Measurements from ENCODE around the gene CSTPP1. TPM values are rescaled to one million over a fixed set of nuclear protein-coding genes. Genes with fewer than 3 reads are reported as not detected.
"Not testable (repeated sequence)": the region's sequence is repeated elsewhere in the genome, so short reads cannot be mapped to it uniquely, and the experiment has no call there.

Gene CSTPP1
- total RNA-seq, 1 donor from 2014 or later, result 9.6 TPM

DNA sequence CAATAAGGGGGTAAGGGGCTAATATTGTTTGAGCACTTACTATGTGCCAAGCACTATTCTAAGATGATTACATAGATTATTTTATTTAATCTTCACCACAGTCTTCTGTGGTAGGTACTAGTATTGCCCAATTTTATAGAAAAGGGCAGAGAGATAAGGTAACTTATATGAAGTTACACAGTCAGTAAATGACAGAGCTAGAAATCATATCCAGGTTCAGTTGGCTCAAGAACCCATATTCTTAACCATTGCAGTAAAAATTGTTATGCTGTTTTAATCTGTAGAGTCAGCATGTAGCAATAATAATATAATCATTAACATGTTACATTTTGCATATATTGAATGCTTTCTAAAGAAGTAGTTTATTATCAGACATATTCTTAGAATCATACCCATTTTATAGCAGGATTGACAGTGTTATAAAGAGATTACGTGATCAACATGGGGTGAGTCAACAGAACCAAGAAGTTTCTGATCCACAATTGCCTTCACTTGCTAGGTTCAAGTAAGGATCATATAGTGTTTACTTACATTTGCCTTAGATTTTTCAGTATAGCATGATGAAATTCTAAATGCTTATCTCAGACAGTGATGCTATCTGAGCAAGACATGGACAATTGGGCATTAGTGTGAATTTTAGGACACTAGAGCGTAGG lies 46.4 kb downstream of the CSTPP1 start:
- ATAC-seq, result no peak
- no peak for DNase-seq
- intact Hi-C loops (cut with micrococcal nuclease), result no loop called here

DNA sequence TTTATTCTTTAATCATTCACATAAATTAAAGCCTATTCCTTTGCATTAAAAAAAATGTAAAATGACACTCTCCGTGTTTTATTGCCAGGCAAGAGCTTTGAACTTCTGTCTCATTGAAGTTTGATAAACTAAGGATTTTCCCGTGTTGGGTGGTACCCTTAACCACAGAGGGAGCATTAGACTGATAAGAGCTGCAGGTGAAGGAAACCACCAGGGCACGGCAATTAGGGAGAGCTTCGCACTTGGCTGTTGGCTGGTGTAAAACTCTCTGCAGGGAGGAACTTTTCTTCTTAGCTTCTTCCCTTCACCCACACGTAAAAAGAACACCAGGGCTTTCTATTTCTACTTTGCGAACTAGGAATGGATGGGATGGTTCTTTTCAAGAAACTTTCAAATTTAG lies 47.0 kb downstream of the CSTPP1 start:
- no peak for ATAC-seq
- intact Hi-C loops (cut with micrococcal nuclease), result no loop called here

DNA sequence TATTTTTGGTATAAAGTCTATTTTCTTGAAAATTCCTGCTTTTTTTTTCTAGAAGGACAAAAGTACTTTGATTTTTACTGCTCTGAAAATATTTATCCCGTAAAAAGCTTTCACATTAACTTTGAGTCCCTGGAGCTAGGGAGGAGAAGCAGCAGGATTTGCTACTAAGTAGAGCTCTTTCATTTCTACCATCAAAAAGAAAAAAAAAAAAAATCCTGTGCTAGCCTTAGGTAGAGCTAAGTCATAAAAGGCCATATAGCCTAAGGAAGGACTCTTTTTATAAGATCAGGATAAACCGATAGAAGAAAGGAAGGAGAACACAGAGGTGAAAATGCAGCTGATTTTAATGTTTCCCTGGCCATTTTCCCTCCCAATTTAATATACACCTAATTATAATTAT lies 48.0 kb downstream of the CSTPP1 start:
- intact Hi-C loops (cut with micrococcal nuclease), result no loop called here
- DNase-seq (no peak), ATAC-seq (no peak)

More for the DNA sequence above, 47.0 kb downstream of the CSTPP1 start:
- DNase-seq, result no peak

DNA sequence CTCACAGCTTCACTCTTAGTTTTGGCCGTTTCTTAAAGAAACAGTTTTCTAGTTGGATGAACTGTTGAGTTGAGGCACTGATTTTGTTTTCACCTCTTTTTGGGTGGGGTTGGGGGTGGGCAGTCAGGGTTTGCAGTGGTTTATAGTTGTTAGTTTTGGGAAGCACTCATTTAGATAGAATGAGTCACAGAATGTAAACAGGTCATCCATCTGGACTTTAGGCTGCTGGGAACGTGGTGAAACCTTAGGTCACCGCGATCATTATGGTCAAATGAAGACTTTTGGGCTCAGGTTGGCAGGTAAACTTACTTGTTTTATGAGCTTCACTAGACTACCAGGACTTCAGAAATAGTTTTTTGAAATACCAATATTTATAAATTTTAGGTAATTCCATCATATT lies 48.4 kb downstream of the CSTPP1 start:
- DNase-seq (no peak), ATAC-seq (no peak)
- intact Hi-C loops (cut with micrococcal nuclease), result no loop called here

DNA sequence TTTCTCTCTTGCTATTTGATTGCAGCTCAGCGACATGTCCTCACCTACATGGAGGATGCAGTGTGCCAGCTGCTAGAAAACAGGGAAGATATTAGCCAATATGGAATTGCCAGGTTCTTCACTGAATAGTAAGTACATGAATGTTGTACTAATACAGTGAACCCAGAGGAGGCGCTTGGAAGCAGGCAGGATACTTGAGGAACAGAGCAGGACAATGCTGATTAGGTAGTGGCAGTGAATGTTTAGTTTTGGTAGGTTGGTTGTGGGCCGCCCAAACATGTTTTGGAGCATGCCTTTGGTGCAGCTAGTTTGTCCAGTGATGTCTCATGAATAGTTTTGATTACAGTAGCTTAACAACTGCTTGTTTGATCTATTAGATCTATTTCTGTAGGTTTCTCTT lies 50.6 kb downstream of the CSTPP1 start:
- ATAC-seq (no peak), DNase-seq (no peak)
- intact Hi-C loops (cut with micrococcal nuclease), result no loop called here

DNA sequence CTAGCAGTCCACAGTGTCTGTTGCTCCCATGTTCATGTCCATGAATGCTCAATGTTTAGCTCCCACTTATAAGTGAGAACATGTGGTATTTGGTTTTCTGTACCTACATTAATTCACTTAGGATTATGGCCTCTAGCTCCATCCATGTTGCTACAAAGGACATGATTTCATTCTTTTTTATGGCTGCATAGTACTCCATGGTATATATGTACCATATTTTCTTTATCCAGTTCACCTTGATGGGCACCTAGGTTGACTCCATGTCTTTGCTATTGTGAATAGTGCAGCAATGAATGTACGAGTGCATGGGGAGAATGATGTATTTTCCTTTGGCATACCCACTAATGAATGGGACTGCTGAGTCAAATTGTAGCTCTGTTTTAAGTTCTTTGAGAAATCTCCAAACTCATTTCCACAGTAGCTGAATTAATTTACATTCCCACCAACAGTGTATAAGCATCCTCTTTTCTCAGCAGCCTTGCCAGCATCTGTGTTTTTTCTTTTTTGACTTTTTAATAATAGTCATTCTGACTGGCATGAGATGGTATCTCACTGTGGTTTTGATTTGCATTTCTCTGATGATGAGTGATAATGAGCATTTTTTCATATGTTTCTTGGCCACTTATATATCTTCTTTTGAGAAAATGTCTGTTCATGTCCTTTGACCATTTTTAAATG lies 53.4 kb downstream of the CSTPP1 start:
- ATAC-seq; intact Hi-C loops (cut with micrococcal nuclease); DNase-seq: not testable (repeated sequence)

DNA sequence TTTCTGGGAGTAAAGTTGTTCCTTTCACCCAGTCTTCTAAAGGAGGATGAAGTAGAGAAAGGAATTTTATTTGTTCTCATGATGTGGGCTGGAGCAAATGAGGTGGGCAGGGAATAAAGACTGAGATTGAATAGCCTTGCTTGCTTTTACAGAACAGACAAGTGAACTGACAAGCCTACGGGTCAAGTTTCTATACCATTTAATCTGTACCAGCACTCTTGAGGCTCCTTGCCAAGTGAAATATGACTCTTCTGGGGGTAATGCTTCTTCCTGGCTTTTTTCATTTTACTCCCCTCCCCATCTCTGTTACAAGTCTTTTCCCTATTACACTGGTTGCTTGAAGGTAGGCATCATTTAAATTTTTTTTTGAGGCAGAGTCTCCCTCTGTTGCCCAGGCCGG lies 54.8 kb downstream of the CSTPP1 start:
- ATAC-seq (no peak), DNase-seq (no peak)
- intact Hi-C loops (cut with micrococcal nuclease), result no loop called here

DNA sequence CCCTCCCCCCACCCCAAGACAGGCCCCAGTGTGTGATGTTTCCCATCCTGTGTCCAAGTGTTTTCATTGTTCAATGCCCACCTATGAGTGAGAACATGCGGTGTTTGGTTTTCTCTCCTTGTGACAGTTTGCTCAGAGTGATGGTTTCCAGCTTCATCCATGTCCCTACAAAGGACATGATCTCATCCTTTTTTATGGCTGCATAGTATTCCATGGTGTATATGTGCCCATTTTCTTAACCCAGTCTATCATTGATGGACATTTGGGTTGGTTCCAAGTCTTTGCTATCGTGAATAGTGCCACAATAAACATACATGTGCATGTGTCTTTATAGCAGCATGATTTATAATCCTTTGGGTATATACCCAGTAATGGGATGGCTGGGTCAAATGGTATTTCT lies 55.8 kb downstream of the CSTPP1 start:
- intact Hi-C loops (cut with micrococcal nuclease); DNase-seq; ATAC-seq: not testable (repeated sequence)

DNA sequence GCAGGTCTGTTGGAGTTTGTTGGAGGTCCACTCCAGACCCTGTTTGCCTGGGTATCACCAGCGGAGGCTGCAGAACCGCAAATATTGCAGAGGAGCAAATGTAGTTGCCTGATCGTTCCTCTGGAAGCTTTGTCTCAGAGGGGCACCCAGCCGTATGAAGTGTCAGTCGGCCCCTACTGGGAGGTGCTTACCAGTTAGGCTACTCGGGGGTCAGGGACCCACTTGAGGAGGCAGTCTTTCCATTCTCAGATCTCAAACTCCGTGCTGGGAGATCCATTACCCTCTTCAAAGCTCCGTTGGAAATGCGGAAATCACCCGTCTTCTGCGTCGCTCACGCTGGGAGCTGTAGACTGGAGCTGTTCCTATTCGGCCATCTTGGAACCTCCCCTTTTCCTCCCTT lies 61.2 kb downstream of the CSTPP1 start:
- DNase-seq; ATAC-seq; intact Hi-C loops (cut with micrococcal nuclease): not testable (repeated sequence)

DNA sequence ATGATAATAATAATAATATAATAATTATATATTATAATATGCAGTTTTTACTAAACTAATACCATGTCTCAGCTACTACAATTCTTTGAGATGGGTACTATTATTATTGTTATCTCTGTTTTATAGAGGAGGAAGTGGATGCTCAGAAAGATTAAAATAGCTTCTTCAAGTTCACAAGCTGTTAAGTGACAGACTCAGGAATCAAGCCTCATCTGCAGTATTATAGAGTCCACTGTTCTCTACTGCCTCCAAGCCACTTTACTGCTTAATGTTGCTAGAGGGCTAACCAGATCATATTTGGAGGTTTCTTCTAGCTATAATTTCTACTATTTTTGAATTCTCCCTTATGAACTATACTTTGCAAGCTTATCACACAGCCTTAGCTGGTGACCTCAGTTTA lies 62.7 kb downstream of the CSTPP1 start:
- no peak for DNase-seq
- ATAC-seq, result no peak
- intact Hi-C loops (cut with micrococcal nuclease), result no loop called here

DNA sequence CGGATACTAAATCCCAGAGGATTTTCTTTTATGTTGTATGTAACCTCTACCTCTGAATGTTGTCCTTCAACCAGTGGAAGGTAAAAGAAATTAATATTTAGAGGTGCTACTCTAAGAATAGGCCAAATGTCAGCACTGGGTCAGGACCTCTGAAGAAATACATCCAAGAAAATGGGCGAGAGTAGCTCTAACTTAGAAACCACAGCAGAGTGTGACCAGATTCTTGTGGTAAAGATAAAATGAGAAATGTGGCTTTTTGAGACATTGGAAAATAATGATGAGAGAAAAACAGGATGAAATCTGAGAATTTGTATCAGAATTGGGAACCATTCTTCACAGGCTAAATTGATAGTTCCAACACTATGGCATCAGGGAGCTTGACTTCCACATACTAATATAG lies 63.5 kb downstream of the CSTPP1 start:
- intact Hi-C loops (cut with micrococcal nuclease), result no loop called here
- ATAC-seq, result no peak

DNA sequence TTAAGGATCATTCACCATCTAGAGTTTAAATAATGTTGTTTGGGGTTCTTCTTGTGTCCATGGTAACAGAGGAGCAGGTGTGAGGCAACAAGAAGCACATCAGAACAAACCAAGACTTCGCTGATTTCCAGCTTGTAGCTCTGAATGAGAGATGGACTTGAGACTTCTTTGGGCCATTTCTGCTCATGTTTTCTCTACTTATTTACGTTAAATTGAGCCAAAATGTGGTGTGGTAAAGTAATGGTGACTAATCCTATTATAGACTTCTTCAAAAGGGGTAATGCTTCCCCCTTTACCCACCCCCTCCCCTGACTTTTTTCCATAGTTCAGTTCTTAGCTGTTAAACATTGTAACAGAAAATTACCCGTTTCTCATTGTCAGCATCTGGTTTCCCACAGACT lies 65.2 kb downstream of the CSTPP1 start:
- DNase-seq, result no peak
- intact Hi-C loops (cut with micrococcal nuclease), result no loop called here
- ATAC-seq, result no peak

More for the DNA sequence above, 63.5 kb downstream of the CSTPP1 start:
- no peak for DNase-seq

DNA sequence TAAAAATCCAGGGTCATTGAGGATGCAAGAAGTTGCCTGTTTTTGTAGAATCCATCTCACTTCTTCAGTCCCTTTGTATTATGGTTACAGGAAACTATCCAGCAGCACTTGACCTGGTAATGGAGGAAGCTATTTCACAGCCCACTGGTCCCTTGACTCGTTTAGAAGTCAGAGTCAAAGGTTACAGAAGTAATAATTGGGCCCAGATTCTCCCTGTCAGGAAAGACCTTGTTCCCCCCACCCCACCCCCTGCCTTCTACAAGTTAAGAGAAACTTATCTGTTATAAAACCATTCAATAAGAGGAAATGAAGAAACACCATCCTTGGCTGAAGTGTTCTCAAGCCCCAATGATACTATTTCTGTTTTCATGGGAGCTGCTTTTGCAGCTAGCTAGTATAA lies 65.8 kb downstream of the CSTPP1 start:
- ATAC-seq (no peak), DNase-seq (no peak)
- intact Hi-C loops (cut with micrococcal nuclease), result no loop called here

DNA sequence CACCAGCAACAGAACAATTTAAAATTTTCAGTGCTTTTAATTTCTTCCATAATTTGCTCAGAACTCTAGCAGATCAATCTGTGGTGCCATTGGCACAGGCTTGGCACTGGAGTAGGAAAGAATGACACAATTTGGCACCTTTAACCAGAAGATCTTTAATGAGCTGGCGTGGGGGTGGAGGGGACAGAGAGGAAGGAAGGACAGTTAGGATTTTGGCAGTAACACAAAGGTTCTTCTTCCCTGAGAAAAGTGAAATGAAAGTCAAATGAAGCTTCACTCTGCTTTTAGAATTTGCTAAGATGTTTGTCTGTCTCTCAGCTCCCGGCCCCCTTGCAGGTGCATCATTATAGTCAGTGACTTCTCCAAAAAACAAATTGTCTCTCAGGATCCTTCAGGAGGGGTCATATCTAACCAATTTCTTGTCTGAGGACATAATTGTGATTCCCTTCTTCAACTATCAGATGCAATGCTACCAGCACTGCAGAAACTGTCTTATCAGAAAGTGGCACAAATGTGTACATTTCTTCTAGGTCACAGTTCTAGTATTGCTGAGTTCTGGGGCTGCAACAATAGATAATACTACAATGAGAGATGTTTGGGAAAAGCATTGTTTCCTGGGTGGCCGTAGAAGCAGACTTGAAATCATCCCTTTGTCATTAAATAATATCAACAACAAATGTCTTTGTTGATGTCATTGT lies 66.8 kb downstream of the CSTPP1 start:
- intact Hi-C loops (cut with micrococcal nuclease), result no loop called here

DNA sequence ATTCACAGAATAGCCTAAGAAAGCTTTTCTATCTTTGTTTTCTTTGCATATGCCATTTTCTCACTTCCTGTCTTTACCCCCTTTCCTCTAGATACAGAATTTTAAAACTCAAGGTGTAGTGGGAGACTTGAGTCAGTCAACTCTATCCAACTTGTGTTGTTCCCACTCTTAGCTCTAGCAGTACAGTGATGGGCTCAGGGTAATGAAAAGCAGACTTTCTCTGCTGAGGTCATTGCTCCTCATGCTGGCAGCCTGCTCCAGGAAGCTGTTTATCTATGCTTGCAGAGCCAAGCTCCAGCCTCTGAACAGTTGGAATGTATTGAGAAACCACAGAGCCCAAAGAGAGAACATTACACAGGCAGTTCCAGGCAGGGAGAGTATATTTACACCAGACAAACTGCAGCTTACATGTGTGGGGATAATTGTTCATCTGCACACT lies 68.1 kb downstream of the CSTPP1 start:
- DNase-seq (peak; percentile 77), ATAC-seq (peak; percentile 99)
- intact Hi-C loops (cut with micrococcal nuclease), result no loop called here

More for the DNA sequence above, 66.8 kb downstream of the CSTPP1 start:
- ATAC-seq (peak; percentile 22), DNase-seq (no peak)

DNA sequence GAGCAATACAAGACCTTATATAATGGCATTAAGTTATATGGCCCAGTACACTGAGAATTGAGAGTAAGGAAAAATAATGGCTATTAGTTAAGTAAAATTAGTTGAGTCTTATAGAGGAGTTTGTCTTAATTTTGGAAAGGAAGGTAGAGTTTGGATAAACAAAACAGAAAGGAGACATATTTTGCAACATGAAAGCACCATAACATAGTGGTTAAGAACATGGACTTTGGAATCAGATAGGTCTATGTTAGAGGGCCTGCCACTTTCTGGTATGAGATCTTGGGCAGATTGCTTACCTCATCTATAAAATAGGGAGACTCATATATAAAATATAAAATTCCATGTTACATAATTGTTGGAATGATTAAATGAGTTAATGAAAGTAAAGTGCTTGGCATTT lies 68.9 kb downstream of the CSTPP1 start:
- DNase-seq (no peak), ATAC-seq (no peak)
- intact Hi-C loops (cut with micrococcal nuclease), result no loop called here

DNA sequence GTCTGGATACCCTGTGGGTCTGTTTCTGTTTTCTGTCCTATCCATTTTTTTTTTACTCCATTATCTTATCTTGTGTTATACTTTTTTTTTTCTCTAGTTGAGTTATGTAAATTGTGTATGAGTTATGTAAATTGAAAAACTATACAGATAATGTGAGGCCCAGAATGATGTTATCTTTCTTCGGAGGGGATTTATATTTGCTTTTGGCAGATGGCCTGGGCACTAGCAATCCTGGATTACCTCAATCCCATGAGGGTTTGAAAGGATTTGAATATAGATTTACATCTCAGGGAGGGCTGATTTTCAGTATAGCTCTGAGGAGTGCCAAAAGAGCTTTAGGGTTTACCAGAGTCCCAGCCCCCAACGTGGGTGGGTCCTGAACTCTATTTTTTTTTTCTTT lies 71.0 kb downstream of the CSTPP1 start:
- intact Hi-C loops (cut with micrococcal nuclease), result no loop called here
- DNase-seq (no peak), ATAC-seq (no peak)

DNA sequence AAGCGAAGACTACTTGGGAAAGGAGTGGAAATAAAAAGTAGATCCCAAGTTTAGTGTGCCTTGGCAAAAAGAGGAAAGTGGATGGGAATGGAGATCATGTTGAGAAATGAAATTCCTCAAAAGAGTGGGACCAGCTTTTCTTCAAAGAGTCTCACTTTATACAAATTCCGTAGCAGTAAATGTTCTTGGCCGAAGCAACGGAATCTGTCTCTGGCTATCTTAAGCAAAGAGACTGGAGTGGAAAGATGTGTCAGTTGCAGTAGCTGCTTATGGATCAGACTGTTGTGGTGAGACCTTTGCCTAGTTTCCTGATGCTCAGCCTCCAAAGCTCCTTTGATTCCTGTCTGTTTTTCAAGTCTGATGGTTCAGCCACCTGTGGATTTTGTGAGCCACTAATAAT lies 73.6 kb downstream of the CSTPP1 start:
- intact Hi-C loops (cut with micrococcal nuclease), result no loop called here
- ATAC-seq (no peak), DNase-seq (no peak)

DNA sequence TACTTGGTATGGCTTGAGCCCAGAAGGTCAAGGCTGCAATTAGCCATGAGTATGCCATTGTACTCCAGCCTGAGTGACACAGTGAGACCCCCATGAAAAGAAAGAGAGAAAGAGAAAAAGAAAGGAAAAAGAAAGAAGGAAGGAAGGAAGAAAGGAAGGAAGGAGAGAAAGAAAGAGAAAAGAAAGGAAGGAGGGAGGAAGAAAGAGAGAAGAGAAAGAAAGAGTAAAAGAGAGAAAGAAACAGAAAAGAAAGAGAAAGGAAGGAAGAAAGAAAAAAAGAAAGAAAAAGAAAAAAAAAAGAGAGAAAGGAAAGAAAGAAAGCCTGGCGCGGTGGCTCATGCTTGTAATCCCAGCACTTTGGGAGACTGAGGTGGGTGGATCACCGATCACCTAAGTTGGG lies 77.5 kb downstream of the CSTPP1 start:
- DNase-seq (no peak), ATAC-seq (no peak)
- intact Hi-C loops (cut with micrococcal nuclease), result no loop called here

DNA sequence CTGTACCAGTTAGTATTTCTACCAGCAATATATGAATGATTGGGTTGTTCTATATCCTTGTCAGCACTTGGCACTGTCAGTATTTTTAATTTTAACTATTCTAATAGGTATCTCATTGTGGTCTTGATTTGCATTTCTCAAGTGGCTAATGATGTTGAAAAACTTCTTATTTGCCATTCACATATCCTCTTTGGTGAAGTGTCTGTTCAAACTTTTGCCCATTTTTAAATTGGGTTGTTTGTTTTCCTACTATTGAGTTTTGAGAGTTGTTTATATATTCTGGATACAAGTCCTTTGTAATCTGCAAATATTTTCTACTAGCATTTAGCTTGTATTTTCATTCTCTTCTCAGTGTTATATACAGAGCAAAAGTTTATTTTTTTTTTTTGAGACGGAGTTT lies 82.1 kb downstream of the CSTPP1 start:
- ATAC-seq, result no peak
- DNase-seq, result no peak
- intact Hi-C loops (cut with micrococcal nuclease), result no loop called here
